IMR-90 (cell line): Measurements from ENCODE around the gene ADTRP. TPM values are rescaled to one million over a fixed set of nuclear protein-coding genes. Genes with fewer than 3 reads are reported as not detected.

Experiments
- ATAC-seq: fragments of 200-7000 bp; cut with Tn5 transposase; 2 replicates; pipeline ENCODE4 v1.9.1; 2020; ENCODE audit warnings: low read depth, mild to moderate bottlenecking, moderate library complexity
- BruUV-seq: library from RNA; stranded (reverse); fragments of 400-500 nt; replicated peaks from 2 replicates; lab custom pipeline; 2021; lab: Mats Ljungman, UMichigan
- CTCF ChIA-PET: fragments of 300-600 bp; formaldehyde crosslinking; extraction: SDS; loops from one replicate; lab custom pipeline; 2021; ENCODE audit warnings: antibody characterized with exemption; lab: Yijun Ruan, JAX
- POLR2A ChIA-PET: fragments of 300-600 bp; sonication (Branson Sonifier 250); formaldehyde crosslinking; loops from one replicate; lab custom pipeline; 2022; ENCODE audit warnings: antibody characterized with exemption; ENCODE audit not compliant: unreplicated experiment; lab: Charles Lee
- DNase-seq: peaks from one replicate; pipeline ENCODE4 v3.0.0; 2013
- H2AFZ ChIP-seq: replicated peaks from 2 replicates; pipeline ENCODE3; 2013; ENCODE audit warnings: low read length, mild to moderate bottlenecking; ENCODE audit not compliant: poor library complexity
- H2AK5ac ChIP-seq: 2 replicates; pipeline ENCODE4 v1.6.1; 2013; ENCODE audit warnings: low read depth, low read length, inconsistent platforms
- H2AK9ac ChIP-seq: replicated peaks from 2 replicates; pipeline ENCODE3; 2013; ENCODE audit warnings: mild to moderate bottlenecking, low read depth, low read length, moderate library complexity; ENCODE audit not compliant: poor library complexity
- H2BK120ac ChIP-seq: 2 replicates; pipeline ENCODE4 v1.6.1; 2013; ENCODE audit warnings: low read depth, low read length, inconsistent platforms
- H2BK15ac ChIP-seq: 3 replicates; pipeline ENCODE4 v1.6.1; 2013; ENCODE audit warnings: low read depth, low read length, inconsistent platforms
- H2BK20ac ChIP-seq: 2 replicates; pipeline ENCODE4 v1.6.1; 2013; ENCODE audit warnings: low read depth, mild to moderate bottlenecking, inconsistent platforms, low read length, moderate library complexity
- H2BK5ac ChIP-seq: 2 replicates; pipeline ENCODE4 v1.6.1; 2013; ENCODE audit warnings: mild to moderate bottlenecking, low read depth, low read length, inconsistent platforms; ENCODE audit not compliant: poor library complexity, severe bottlenecking
- H3K14ac ChIP-seq: replicated peaks from 2 replicates; pipeline ENCODE4 v1.6.1; 2013; ENCODE audit warnings: low read depth, low read length, inconsistent platforms
- H3K18ac ChIP-seq: 2 replicates; pipeline ENCODE4 v1.6.1; 2013; ENCODE audit warnings: low read depth, low read length, control low read depth
- H3K23ac ChIP-seq: 2 replicates; pipeline ENCODE4 v1.6.1; 2013; ENCODE audit warnings: low read depth, low read length, inconsistent platforms
- H3K27ac ChIP-seq: 2 replicates; pipeline ENCODE4 v1.5.1; 2013; ENCODE audit warnings: mild to moderate bottlenecking, control low read depth, low read length; ENCODE audit not compliant: insufficient read depth
- H3K27me3 ChIP-seq: 2 replicates; pipeline ENCODE4 v1.6.1; 2013; ENCODE audit warnings: low read length; ENCODE audit not compliant: control insufficient read depth, insufficient read depth
- H3K36me3 ChIP-seq: 2 replicates; pipeline ENCODE4 v1.6.1; 2013; ENCODE audit warnings: low read length, mixed read lengths; ENCODE audit not compliant: control insufficient read depth, insufficient read depth
- H3K4ac ChIP-seq: 2 replicates; pipeline ENCODE4 v1.6.1; 2013; ENCODE audit warnings: low read depth, low read length, inconsistent platforms
- H3K4me1 ChIP-seq: 2 replicates; pipeline ENCODE4 v1.6.1; 2013; ENCODE audit warnings: low read length, mixed read lengths; ENCODE audit not compliant: control insufficient read depth, insufficient read depth
- H3K4me2 ChIP-seq: 2 replicates; pipeline ENCODE4 v1.6.1; 2013; ENCODE audit warnings: low read depth, mild to moderate bottlenecking, control low read depth, low read length, moderate library complexity
- H3K4me3 ChIP-seq: 2 replicates; pipeline ENCODE4 v1.5.1; 2013; ENCODE audit warnings: low read depth, mild to moderate bottlenecking, control low read depth, low read length, moderate library complexity; ENCODE audit not compliant: insufficient read depth
- H3K56ac ChIP-seq: 2 replicates; pipeline ENCODE4 v1.6.1; 2013; ENCODE audit warnings: low read length, inconsistent platforms; ENCODE audit not compliant: insufficient read depth; ENCODE audit errors: extremely low read depth
- H3K79me1 ChIP-seq, 2 experiments: 2 replicates each; pipeline ENCODE4 v1.6.1; 2013; ENCODE audit warnings: low read length in 2 of 2, inconsistent platforms in 1 of 2, low read depth in 1 of 2
- H3K9ac ChIP-seq: 2 replicates; pipeline ENCODE4 v1.6.1; 2013; ENCODE audit warnings: low read depth, low read length, control low read depth
- H3K9me1 ChIP-seq: 2 replicates; pipeline ENCODE4 v1.6.1; 2013; ENCODE audit warnings: low read length, inconsistent platforms; ENCODE audit not compliant: insufficient read depth
- H3K9me3 ChIP-seq: 2 replicates; pipeline ENCODE4 v1.6.1; 2013; ENCODE audit warnings: low read length; ENCODE audit not compliant: control insufficient read depth, insufficient read depth
- H4K20me1 ChIP-seq: 2 replicates; pipeline ENCODE4 v1.6.1; 2013; ENCODE audit warnings: low read length, inconsistent platforms; ENCODE audit not compliant: insufficient read depth
- H4K5ac ChIP-seq: 2 replicates; pipeline ENCODE4 v1.6.1; 2013; ENCODE audit warnings: mild to moderate bottlenecking, low read depth, low read length, control low read depth
- H4K8ac ChIP-seq, 2 experiments: 2 replicates each; pipeline ENCODE4 v1.6.1; 2013; ENCODE audit warnings: low read depth in 2 of 2, low read length in 2 of 2, control low read depth in 1 of 2, inconsistent platforms in 1 of 2
- H4K91ac ChIP-seq: 2 replicates; pipeline ENCODE4 v1.6.1; 2013; ENCODE audit warnings: low read depth, low read length, inconsistent platforms; ENCODE audit not compliant: insufficient read depth
- CHD1 ChIP-seq: IDR thresholded peaks from 2 replicates; pipeline ENCODE4 v1.6.1; 2012; ENCODE audit warnings: low read depth, low read length, improper control_type of control experiment
- CTCF ChIP-seq: conservative IDR thresholded peaks from 2 replicates; pipeline ENCODE4 v1.5.1; 2012; ENCODE audit warnings: mild to moderate bottlenecking, low read depth, low read length, improper control_type of control experiment
- MAFK ChIP-seq: IDR thresholded peaks from 2 replicates; pipeline ENCODE4 v1.6.1; 2012; ENCODE audit warnings: low read depth, low read length, improper control_type of control experiment
- NFE2L2 ChIP-seq: fragments of 150-350 bp; IDR thresholded peaks from 2 replicates; pipeline ENCODE4 v1.6.1; 2016; ENCODE audit warnings: low read depth, mild to moderate bottlenecking, low read length
- RAD21 ChIP-seq: IDR thresholded peaks from 2 replicates; pipeline ENCODE4 v1.6.1; 2012; ENCODE audit warnings: low read length, improper control_type of control experiment
- RCOR1 ChIP-seq: IDR thresholded peaks from 2 replicates; pipeline ENCODE4 v1.6.1; 2012; ENCODE audit warnings: mild to moderate bottlenecking, low read length, improper control_type of control experiment; ENCODE audit not compliant: insufficient replicate concordance
- WGBS, 2 experiments: methylation state at CpG; one replicate each; pipeline versions ENCODE4 v1.1.5 to v1.1.7; 2013; ENCODE audit warnings: missing lambda C conversion rate in 2 of 2; ENCODE audit not compliant: insufficient read length in 1 of 2; ENCODE audit errors: extremely low coverage in 2 of 2; 5-methylcytosine and 5-hydroxymethylcytosine counted together
- dilution Hi-C: fragments of 300-500 bp; cut with HindIII; formaldehyde crosslinking; loops from one replicate; pipeline ENCODE4 v1.14.3; 2018; ENCODE audit warnings: low sequenced_read_pairs; ENCODE audit not compliant: unreplicated experiment
- in situ Hi-C: fragments of 300-500 bp; cut with MboI; formaldehyde crosslinking; loops from 3 replicates; pipeline ENCODE4 v1.14.3; 2019; ENCODE audit warnings: low sequenced_read_pairs, inconsistent platforms, mixed read lengths
- intact Hi-C: fragments of 100-400 bp; cut with micrococcal nuclease; formaldehyde crosslinking; loops from 2 replicates; pipeline ENCODE4 v1.10.0; 2022
- polyA plus RNA-seq, 3 experiments: library from polyadenylated mRNA; depleted of rRNA; stranded (reverse); fragments of >200 nt; gene quantifications; 2 replicates each; pipeline ENCODE4 v1.2.3, GENCODE V29; 2012; ENCODE audit warnings: low replicate concordance in 1 of 3
- total RNA-seq: library from RNA; depleted of rRNA; stranded (reverse); fragments of >200 nt; gene quantifications from 2 replicates; pipeline ENCODE4 v1.2.3, GENCODE V29; 2012

ADTRP gene
- total and polyA plus RNA-seq, 2 of the 4 experiments (the other 2 are of a cell fraction): 0.50 to 0.72 TPM

- Histone ChIP-seq H2AK5ac (no peak overlapping the region), H3K9me1 (no peaks in the 10 kb centered on the region), H3K27me3 (no peaks in the 10 kb centered on the region), H3K23ac (no peak overlapping the region), H3K9me3 (no peaks in the 10 kb centered on the region), H3K56ac (no peak overlapping the region), H3K27ac (no peak overlapping the region), H3K4me2 (no peak overlapping the region), H2BK120ac (no peak overlapping the region), H3K14ac (no peak overlapping the region), H3K4ac (no peak overlapping the region), H2AFZ (no peak overlapping the region), H3K79me1 (no peaks in the 10 kb centered on the region), H4K20me1 (no peaks in the 10 kb centered on the region), H2AK9ac (no peak overlapping the region), H4K8ac (no peak overlapping the region), H3K4me3 (no peak overlapping the region), H3K18ac (no peak overlapping the region), H3K36me3 (no peaks in the 10 kb centered on the region), H2BK20ac (no peak overlapping the region), H2BK5ac (no peak overlapping the region), H3K9ac (no peak overlapping the region), H4K5ac (no peak overlapping the region), H4K91ac (no peak overlapping the region), H2BK15ac (no peak overlapping the region), H3K4me1 (peaks cover 5% of the 10 kb centered on the region)
- in situ Hi-C loops: no loop called here
- POLR2A ChIA-PET: no interaction called here
- 72% methylated on average over 3 of the region's 5 CpGs; no CpG with 5 or more reads in 1 of the 2 experiments for WGBS, 2 experiments
- dilution Hi-C loops: no loop called here
- DNase-seq (no peak), ATAC-seq (no peak; the same call in 1 of the 2 replicates)
- CTCF ChIA-PET: no interaction called here
- BruUV-seq: no TSS peak
- TF ChIP-seq RCOR1 (no peak), MAFK (no peak), RAD21 (no peak), CTCF (no peak), NFE2L2 (no peak), CHD1 (no peak)
- intact Hi-C loops: no loop called here
Observed at GRCh38 chr6:11789744-11790143, 11.1 kb upstream of the ADTRP start.
